Parathyroid adenoma (tissue), 2 donors: Measurements from ENCODE around the gene ZNF814.
"Not testable (repeated sequence)": the region's sequence is repeated elsewhere in the genome, so short reads cannot be mapped to it uniquely, and the experiment has no call there.

Experiments
- H2AFZ ChIP-seq: fragments of 300-600 bp; sonication (generic); one replicate; pipeline ENCODE4 v1.7.0; 2017; ENCODE audit warnings: antibody characterized with exemption, mild to moderate bottlenecking
- H3K27ac ChIP-seq: fragments of 300-600 bp; sonication (generic); one replicate; pipeline ENCODE4 v1.7.0; 2017
- H3K27me3 ChIP-seq: fragments of 300-600 bp; sonication (generic); one replicate; pipeline ENCODE4 v1.7.0; 2017; ENCODE audit warnings: low read length; ENCODE audit not compliant: control insufficient read depth, insufficient read depth
- H3K36me3 ChIP-seq: fragments of 300-600 bp; sonication (generic); one replicate; pipeline ENCODE4 v1.7.0; 2017; ENCODE audit warnings: low read length; ENCODE audit not compliant: control insufficient read depth, insufficient read depth
- H3K4me1 ChIP-seq: fragments of 300-600 bp; sonication (generic); one replicate; pipeline ENCODE4 v1.7.0; 2017; ENCODE audit warnings: control low read depth
- H3K4me2 ChIP-seq: fragments of 300-600 bp; sonication (generic); one replicate; pipeline ENCODE4 v1.7.0; 2017; ENCODE audit warnings: low read length
- H3K4me3 ChIP-seq: fragments of 300-600 bp; sonication (generic); one replicate; pipeline ENCODE4 v1.7.0; 2017; ENCODE audit warnings: low read depth, low read length
- H3K79me2 ChIP-seq: fragments of 300-600 bp; sonication (generic); one replicate; pipeline ENCODE4 v1.7.0; 2017; ENCODE audit warnings: control low read depth
- H3K9ac ChIP-seq: fragments of 300-600 bp; sonication (generic); one replicate; pipeline ENCODE4 v1.7.0; 2017; ENCODE audit warnings: mild to moderate bottlenecking
- H3K9me3 ChIP-seq: fragments of 300-600 bp; sonication (generic); one replicate; pipeline ENCODE4 v1.7.0; 2017; ENCODE audit warnings: low read length; ENCODE audit not compliant: control insufficient read depth
- CTCF ChIP-seq: fragments of 300-600 bp; sonication (generic); IDR thresholded peaks from one replicate; pipeline ENCODE4 v1.7.0; 2017; ENCODE audit warnings: antibody characterized with exemption, mild to moderate bottlenecking
- donor health status: primary hyperparathyroidism.

ZNF814 gene

GRCh38 chr19:57812226-57812625, 76.6 kb downstream of the ZNF814 start:
- Histone ChIP-seq H3K27me3 (no peaks in the 10 kb centered on the region), H3K79me2 (peaks cover 18% of the 10 kb centered on the region), H3K27ac (no peak overlapping the region), H3K36me3 (no peaks in the 10 kb centered on the region), H3K4me3 (no peak overlapping the region), H2AFZ (no peak overlapping the region), H3K4me1 (peaks cover 13% of the 10 kb centered on the region), H3K9ac (no peak overlapping the region), H3K9me3 (no peaks in the 10 kb centered on the region), H3K4me2 (no peak overlapping the region)
- no peak for TF ChIP-seq CTCF

- not testable (repeated sequence) for H3K4me3 ChIP-seq, H2AFZ ChIP-seq, H3K36me3 ChIP-seq, H3K9me3 ChIP-seq, H3K27ac ChIP-seq, H3K9ac ChIP-seq, H3K27me3 ChIP-seq
- Histone ChIP-seq H3K4me2 (peak overlapping the region; percentile 31), H3K79me2 (peaks cover 30% of the 10 kb centered on the region), H3K4me1 (peaks cover 13% of the 10 kb centered on the region)
Measured at GRCh38 chr19:57810410-57811295, 78.2 kb downstream of the ZNF814 start.

GRCh38 chr19:57807541-57807940, 81.3 kb downstream of the ZNF814 start:
- Histone ChIP-seq H3K36me3 (no peaks in the 10 kb centered on the region), H3K79me2 (peaks cover 31% of the 10 kb centered on the region), H3K9me3 (no peaks in the 10 kb centered on the region), H3K27me3 (no peaks in the 10 kb centered on the region), H3K4me1 (peaks cover 10% of the 10 kb centered on the region), H3K9ac (no peak overlapping the region), H2AFZ (no peak overlapping the region), H3K4me2 (no peak overlapping the region), H3K27ac (no peak overlapping the region), H3K4me3 (no peak overlapping the region)
- TF ChIP-seq CTCF, result no peak

GRCh38 chr19:57803594-57804325, 85.1 kb downstream of the ZNF814 start:
- Histone ChIP-seq H3K4me1 (no peaks in the 10 kb centered on the region), H2AFZ (no peak overlapping the region), H3K27ac (no peak overlapping the region), H3K36me3 (no peaks in the 10 kb centered on the region), H3K27me3 (no peaks in the 10 kb centered on the region), H3K4me2 (peak overlapping the region; percentile 18), H3K79me2 (peaks cover 26% of the 10 kb centered on the region), H3K9me3 (no peaks in the 10 kb centered on the region), H3K4me3 (peak overlapping the region; percentile 39), H3K9ac (no peak overlapping the region)
- no peak for TF ChIP-seq CTCF

GRCh38 chr19:57803265-57803593, 85.6 kb downstream of the ZNF814 start:
- no peaks in the 10 kb centered on the region for H3K36me3 ChIP-seq
- no peak overlapping the region for H2AFZ ChIP-seq
- H3K9ac ChIP-seq, result no peak overlapping the region
- peak overlapping the region; percentile 39 for H3K4me3 ChIP-seq
- no peak for TF ChIP-seq CTCF
- H3K27me3 ChIP-seq, result no peaks in the 10 kb centered on the region
- H3K9me3 ChIP-seq, result no peaks in the 10 kb centered on the region
- peak overlapping the region; percentile 18 for H3K4me2 ChIP-seq
- no peaks in the 10 kb centered on the region for H3K4me1 ChIP-seq
- no peak overlapping the region for H3K27ac ChIP-seq
- peaks cover 25% of the 10 kb centered on the region for H3K79me2 ChIP-seq
